OCI-M2 (cell line): ENCODE results near the gene PLLP.

Experiments used
- DNase-seq: peaks from one replicate; lab custom pipeline; 2025; ENCODE audit not compliant: unreplicated experiment; lab: John Stamatoyannopoulos, UW

PLLP gene

GRCh38 chr16:57284209-57284951, at the start of gene PLLP:
Gene PLLP, minus strand, starts transcription at chr16:57284672. Its CDS starts 132 bp downstream, at chr16:57284540.
- DNase-seq: no peak

GRCh38 chr16:57333402-57333801, 48.9 kb upstream of the PLLP start:
- DNase-seq: no peak

- no peak for DNase-seq
Observed at GRCh38 chr16:57331355-57331754, 46.9 kb upstream of the PLLP start.

- no peak for DNase-seq
Observed at GRCh38 chr16:57329718-57330327, 45.4 kb upstream of the PLLP start.

- no peak for DNase-seq
Observed at GRCh38 chr16:57325458-57325857, 41.0 kb upstream of the PLLP start.

- no peak for DNase-seq
Observed at GRCh38 chr16:57324749-57325148, 40.3 kb upstream of the PLLP start.

GRCh38 chr16:57319646-57320045, 35.2 kb upstream of the PLLP start:
- DNase-seq: no peak

- no peak for DNase-seq
Observed at GRCh38 chr16:57318240-57318970, 33.9 kb upstream of the PLLP start.

GRCh38 chr16:57316390-57317017, 32.0 kb upstream of the PLLP start:
- DNase-seq: no peak

GRCh38 chr16:57315416-57315815, 30.9 kb upstream of the PLLP start:
- no peak for DNase-seq

- no peak for DNase-seq
Observed at GRCh38 chr16:57314161-57314785, 29.8 kb upstream of the PLLP start.

- DNase-seq: no peak
Observed at GRCh38 chr16:57313509-57313908, 29.0 kb upstream of the PLLP start.

GRCh38 chr16:57310801-57311200, 26.3 kb upstream of the PLLP start:
- DNase-seq: no peak

- no peak for DNase-seq
Observed at GRCh38 chr16:57308041-57308440, 23.6 kb upstream of the PLLP start.

GRCh38 chr16:57307365-57307764, 22.9 kb upstream of the PLLP start:
- no peak for DNase-seq

GRCh38 chr16:57306676-57307341, 22.3 kb upstream of the PLLP start:
- no peak for DNase-seq

GRCh38 chr16:57305159-57305811, 20.8 kb upstream of the PLLP start:
- DNase-seq: no peak

GRCh38 chr16:57304169-57305061, 19.9 kb upstream of the PLLP start:
- DNase-seq: no peak

GRCh38 chr16:57303910-57304168, 19.4 kb upstream of the PLLP start:
- no peak for DNase-seq
